ENCODE results near the gene GLRX. TPM values are rescaled to one million over a fixed set of nuclear protein-coding genes. Genes with fewer than 3 reads are reported as not detected.

The GLRX gene
- total and polyA plus RNA-seq, 2 of the 4 experiments (the other 2 are of a cell fraction): 142 to 193 TPM

GRCh38 chr5:95770830-95771708 lies 51.5 kb downstream of the GLRX start (continued):
- TF ChIP-seq FOS (IDR thresholded peaks at IDR 0.05; ENCODE audit: low read depth, low read length) (no peak), RAD21 (IDR thresholded peaks at IDR 0.05; ENCODE audit: low read length) (no peak)

DNA sequence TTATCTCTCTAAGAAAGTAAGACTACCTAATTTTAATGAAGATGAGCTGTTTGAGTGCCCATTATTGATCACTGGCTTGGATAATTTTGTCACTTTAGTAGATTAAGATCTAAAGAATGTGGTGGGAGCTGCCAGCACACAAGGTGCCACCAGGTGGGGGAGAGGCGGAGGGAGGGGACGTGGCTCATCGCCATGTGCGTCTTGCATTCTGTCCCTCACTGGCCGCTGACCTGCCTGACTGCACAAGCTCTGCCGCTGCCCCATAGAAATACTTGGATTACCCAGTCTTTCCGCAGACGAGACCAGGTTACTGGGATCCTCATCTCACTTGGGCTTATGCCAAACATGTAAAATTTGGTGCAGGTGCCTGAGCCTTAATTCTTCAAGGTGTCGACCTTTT lies 53.8 kb downstream of the GLRX start:
- Histone ChIP-seq H4K20me1 (ENCODE audit: insufficient read depth, low read length) (no peaks in the 10 kb centered on the region; the same call in 1 of the 2 replicates), H3K4ac (ENCODE audit: low read depth, low read length) (no peak overlapping the region), H3K79me1 (ENCODE audit: low read depth in 1 of 2, low read length in 2 of 2) (peaks cover 9 to 38% of the 10 kb centered on the region in 2 experiments; a peak in 3 of 4 replicates), H2BK20ac (ENCODE audit: low read depth, low read length) (no peak overlapping the region), H3K18ac (ENCODE audit: low read depth, low read length) (no peak overlapping the region), H2BK120ac (ENCODE audit: low read depth, low read length) (no peak overlapping the region), H2AK9ac (replicated peaks; ENCODE audit: low read depth, low read length, poor library complexity) (no peak overlapping the region), H3K4me2 (ENCODE audit: low read depth, low read length) (no peak overlapping the region), H3K4me1 (ENCODE audit: control insufficient read depth, insufficient read depth, low read length) (peaks cover 11% of the 10 kb centered on the region), H3K9me3 (ENCODE audit: control insufficient read depth, insufficient read depth, low read length) (no peaks in the 10 kb centered on the region), H3K23ac (ENCODE audit: low read depth, low read length) (no peak overlapping the region), H3K27me3 (ENCODE audit: control insufficient read depth, insufficient read depth, low read length) (no peaks in the 10 kb centered on the region), H3K14ac (replicated peaks; ENCODE audit: low read depth, low read length) (no peak overlapping the region), H3K36me3 (ENCODE audit: control insufficient read depth, insufficient read depth, low read length) (peaks cover 44% of the 10 kb centered on the region), H3K27ac (ENCODE audit: insufficient read depth, low read length) (no peak overlapping the region), H2BK5ac (ENCODE audit: low read depth, low read length, poor library complexity, severe bottlenecking) (no peak overlapping the region), H2AFZ (replicated peaks; ENCODE audit: low read length, poor library complexity) (no peak overlapping the region), H4K91ac (ENCODE audit: insufficient read depth, low read depth, low read length) (no peak overlapping the region), H3K4me3 (ENCODE audit: insufficient read depth, low read depth, low read length) (no peak overlapping the region), H4K8ac (ENCODE audit: low read depth in 2 of 2, low read length in 2 of 2) (no peak overlapping the region), H3K9me1 (ENCODE audit: insufficient read depth, low read length) (peaks cover 11% of the 10 kb centered on the region), H4K5ac (ENCODE audit: low read depth, low read length) (no peak overlapping the region), H3K9ac (ENCODE audit: low read depth, low read length) (no peak overlapping the region), H3K56ac (ENCODE audit: extremely low read depth, insufficient read depth, low read length) (no peak overlapping the region), H2BK15ac (ENCODE audit: low read depth, low read length) (no peak overlapping the region), H2AK5ac (ENCODE audit: low read depth, low read length) (no peak overlapping the region)
- BruUV-seq (replicated peaks): no TSS peak
- ATAC-seq (ENCODE audit: low read depth) (no peak), DNase-seq (no peak)
- WGBS, 2 experiments (ENCODE audit: extremely low coverage in 2 of 2, insufficient read length in 1 of 2): 100% methylated on average over 6 of the region's 9 CpGs; no CpG with 5 or more reads in 1 of the 2 experiments
- dilution Hi-C loops (cut with HindIII; ENCODE audit: low sequenced_read_pairs, unreplicated experiment) (no loop called here), in situ Hi-C loops (cut with MboI; ENCODE audit: low sequenced_read_pairs) (no loop called here), intact Hi-C loops (cut with micrococcal nuclease) (no loop called here)
- ChIA-PET CTCF (interaction anchor here (1.0 to 1.4 kb wide), 2 partner anchors 8 to 39 kb away, joined by 3 read pairs; no protein-coding TSS in a partner anchor), POLR2A (ENCODE audit: unreplicated experiment) (no interaction called here)
- TF ChIP-seq CTCF (conservative IDR thresholded peaks at IDR 0.05; ENCODE audit: low read depth, low read length): no peak
- no peak for TF ChIP-seq CHD1 (IDR thresholded peaks at IDR 0.05; ENCODE audit: low read depth, low read length)
- TF ChIP-seq, protein P1, sequence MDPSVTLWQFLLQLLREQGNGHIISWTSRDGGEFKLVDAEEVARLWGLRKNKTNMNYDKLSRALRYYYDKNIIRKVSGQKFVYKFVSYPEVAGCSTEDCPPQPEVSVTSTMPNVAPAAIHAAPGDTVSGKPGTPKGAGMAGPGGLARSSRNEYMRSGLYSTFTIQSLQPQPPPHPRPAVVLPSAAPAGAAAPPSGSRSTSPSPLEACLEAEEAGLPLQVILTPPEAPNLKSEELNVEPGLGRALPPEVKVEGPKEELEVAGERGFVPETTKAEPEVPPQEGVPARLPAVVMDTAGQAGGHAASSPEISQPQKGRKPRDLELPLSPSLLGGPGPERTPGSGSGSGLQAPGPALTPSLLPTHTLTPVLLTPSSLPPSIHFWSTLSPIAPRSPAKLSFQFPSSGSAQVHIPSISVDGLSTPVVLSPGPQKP (IDR thresholded peaks at IDR 0.05; ENCODE audit: borderline replicate concordance, low read depth, low read length): no peak
- no peak for TF ChIP-seq MAZ (IDR thresholded peaks at IDR 0.05; ENCODE audit: borderline replicate concordance, low read depth, low read length)
- no peak for TF ChIP-seq FOS (IDR thresholded peaks at IDR 0.05; ENCODE audit: low read depth, low read length)
- TF ChIP-seq USF2 (IDR thresholded peaks at IDR 0.05; ENCODE audit: low read depth, low read length): no peak
- TF ChIP-seq POLR2A (IDR thresholded peaks at IDR 0.05; ENCODE audit: low read depth, low read length): no peak
- TF ChIP-seq SMC3 (IDR thresholded peaks at IDR 0.05; ENCODE audit: low read depth, low read length): no peak
- TF ChIP-seq NFE2L2 (IDR thresholded peaks at IDR 0.05; ENCODE audit: low read depth, low read length): no peak
- no peak for TF ChIP-seq BHLHE40 (IDR thresholded peaks at IDR 0.05; ENCODE audit: low read depth, low read length)
- no peak for TF ChIP-seq CEBPB (IDR thresholded peaks at IDR 0.05; ENCODE audit: low read depth, low read length)
